T-cell (primary cell): Measurements from ENCODE around the gene SMIM1. TPM values are rescaled to one million over a fixed set of nuclear protein-coding genes. Genes with fewer than 3 reads are reported as not detected.

Experiments used
- ATAC-seq, 4 experiments: fragments of 200-7000 bp in 3 of 4; fragments of 150-1000 bp in 1 of 4; cut with Tn5 transposase; replicated peaks in 1 of 4; 1 replicate in 3 of 4; 2 replicates in 1 of 4; pipeline ENCODE4 v1.10.0; 2021; ENCODE audit warnings: moderate library complexity in 3 of 4, mild to moderate bottlenecking in 2 of 4, moderate number of reproducible peaks in 1 of 4
- CTCF ChIA-PET, 2 donors: fragments of 300-600 bp; sonication (Branson Sonifier 250); formaldehyde crosslinking; loops; one replicate each; lab custom pipeline; 2022; ENCODE audit warnings: antibody characterized with exemption in 2 of 2; lab: Charles Lee
- POLR2A ChIA-PET, 2 donors: fragments of 300-600 bp; sonication (Branson Sonifier 250); formaldehyde crosslinking; loops; one replicate each; lab custom pipeline; 2022; ENCODE audit warnings: antibody characterized with exemption in 2 of 2; lab: Charles Lee
- DNase-seq, 35 experiments: peaks; one replicate each; pipeline versions ENCODE4 v3.0.0 to v3.0.0-alpha.2; 2013 to 2023
- H3K27ac ChIP-seq: one replicate; pipeline ENCODE4 v1.5.1; 2013; ENCODE audit warnings: low read length
- H3K27me3 ChIP-seq, 2 experiments: replicated peaks in 1 of 2; 1 replicate in 1 of 2; 2 replicates in 1 of 2; pipeline versions ENCODE4 v1.6.1 to v1.7.0; 2013; ENCODE audit warnings: low read length in 1 of 2, mixed read lengths in 1 of 2; ENCODE audit not compliant: control insufficient read depth in 2 of 2, insufficient read depth in 2 of 2; ENCODE audit errors: extremely low read depth in 1 of 2
- H3K36me3 ChIP-seq, 2 donors: 1 replicate in 1 of 2; 2 replicates in 1 of 2; pipeline versions ENCODE4 v1.6.1 to v1.7.0; 2013; ENCODE audit warnings: low read length in 1 of 2; ENCODE audit not compliant: control insufficient read depth in 2 of 2, insufficient read depth in 1 of 2; ENCODE audit errors: extremely low read depth in 1 of 2
- H3K4me1 ChIP-seq, 2 experiments: 1 replicate in 1 of 2; 2 replicates in 1 of 2; pipeline versions ENCODE4 v1.6.1 to v1.7.0; 2013; ENCODE audit warnings: low read length in 2 of 2, mixed read lengths in 1 of 2; ENCODE audit not compliant: insufficient read depth in 2 of 2, control insufficient read depth in 1 of 2; ENCODE audit errors: extremely low read depth in 1 of 2
- H3K4me3 ChIP-seq, 2 donors: 1 replicate in 1 of 2; 2 replicates in 1 of 2; pipeline versions ENCODE4 v1.5.1 to v1.7.0; 2013; ENCODE audit warnings: mild to moderate bottlenecking in 2 of 2, low read length in 1 of 2, moderate library complexity in 1 of 2; ENCODE audit not compliant: control insufficient read depth in 1 of 2; ENCODE audit errors: extremely low read depth in 1 of 2
- H3K9me3 ChIP-seq: 2 replicates; pipeline ENCODE4 v1.7.0; 2013
- H3K27ac Mint-ChIP-seq, 2 donors: one replicate each; pipeline ENCODE4 v1.8.0; 2020 to 2021; ENCODE audit warnings: mild to moderate bottlenecking in 2 of 2, mixed read lengths in 2 of 2
- H3K27me3 Mint-ChIP-seq, 2 donors: one replicate each; pipeline ENCODE4 v1.8.0; 2021 to 2022; ENCODE audit warnings: mixed read lengths in 2 of 2
- H3K36me3 Mint-ChIP-seq: one replicate; pipeline ENCODE4 v1.8.0; 2021; ENCODE audit warnings: mixed read lengths
- H3K4me1 Mint-ChIP-seq, 3 donors: one replicate each; pipeline ENCODE4 v1.8.0; 2020 to 2022; ENCODE audit warnings: mixed read lengths in 3 of 3, mild to moderate bottlenecking in 1 of 3
- H3K4me3 Mint-ChIP-seq, 3 donors: one replicate each; pipeline ENCODE4 v1.8.0; 2020 to 2022; ENCODE audit warnings: mild to moderate bottlenecking in 3 of 3, mixed read lengths in 3 of 3, moderate library complexity in 3 of 3
- H3K9me3 Mint-ChIP-seq, 3 donors: one replicate each; pipeline ENCODE4 v1.8.0; 2020 to 2022; ENCODE audit warnings: mixed read lengths in 3 of 3
- WGBS: methylation state at CpG from one replicate; pipeline ENCODE4 v1.1.5; 2013; ENCODE audit warnings: missing lambda C conversion rate; ENCODE audit not compliant: insufficient coverage; 5-methylcytosine and 5-hydroxymethylcytosine counted together
- total RNA-seq, 35 experiments: library from RNA in 6 of 35; stranded (reverse) in 6 of 35; fragments of 120-200 nt in 1 of 35; gene quantifications; one replicate each; pipeline versions ENCODE4 v1.2.1 to v1.2.4 and lab custom pipeline; 2013 to 2026

The SMIM1 gene
- total RNA-seq, 5 donors from 2014 or later (not counting 1 experiment from before 2014, with no cell fraction given): 1.3 to 6.2 (median 4.2) TPM

- ATAC-seq (no peak), DNase-seq (no peak)
- Mint-ChIP-seq H3K4me3 (no peak overlapping the region), H3K27me3 (no peaks in the 10 kb centered on the region), H3K9me3 (no peaks in the 10 kb centered on the region), H3K4me1 (no peaks in the 10 kb centered on the region), H3K27ac (no peak overlapping the region), H3K36me3 (peaks cover 59% of the 10 kb centered on the region)
- ChIA-PET POLR2A (no interaction called here), CTCF (no interaction called here)
- H3K4me1 ChIP-seq: no peaks in the 10 kb centered on the region
- H3K27me3 ChIP-seq: no peaks in the 10 kb centered on the region
- WGBS: 97% methylated on average over 15 of the region's 15 CpGs
- H3K36me3 ChIP-seq: peaks cover 24 to 47% of the 10 kb centered on the region in 2 donors
- no peak overlapping the region for H3K4me3 ChIP-seq
- no peak overlapping the region for H3K27ac ChIP-seq
- no peaks in the 10 kb centered on the region for H3K9me3 ChIP-seq
These were observed 49.4 kb downstream of the SMIM1 start for GRCh38 chr1:3821908-3822307.

GRCh38 chr1:3822421-3822820, 49.9 kb downstream of the SMIM1 start:
- no peak for DNase-seq
- Mint-ChIP-seq H3K27ac (no peak overlapping the region), H3K36me3 (peaks cover 59% of the 10 kb centered on the region), H3K9me3 (no peaks in the 10 kb centered on the region), H3K27me3 (no peaks in the 10 kb centered on the region), H3K4me1 (no peaks in the 10 kb centered on the region), H3K4me3 (no peak overlapping the region)
- no peaks in the 10 kb centered on the region for H3K27me3 ChIP-seq
- H3K36me3 ChIP-seq: peaks cover 24 to 48% of the 10 kb centered on the region in 2 donors
- ChIA-PET POLR2A (no interaction called here), CTCF (no interaction called here)
- no peak for ATAC-seq
- no peak overlapping the region for H3K4me3 ChIP-seq
- WGBS: 93% methylated on average over 15 of the region's 16 CpGs
- no peak overlapping the region for H3K27ac ChIP-seq
- H3K4me1 ChIP-seq: no peaks in the 10 kb centered on the region
- H3K9me3 ChIP-seq: no peaks in the 10 kb centered on the region

- 95% methylated on average over 4 of the region's 8 CpGs for WGBS
- H3K27ac Mint-ChIP-seq: no peak overlapping the region
These were observed 52.1 kb downstream of the SMIM1 start for GRCh38 chr1:3824650-3825049.

GRCh38 chr1:3825356-3825755, 52.8 kb downstream of the SMIM1 start:
- no peak for ATAC-seq
- 91% methylated on average over 14 of the region's 15 CpGs for WGBS
- H3K27me3 Mint-ChIP-seq: no peaks in the 10 kb centered on the region
- DNase-seq: no peak
- no peaks in the 10 kb centered on the region for H3K4me1 Mint-ChIP-seq
- H3K4me3 Mint-ChIP-seq: no peak overlapping the region
- Histone ChIP-seq H3K4me1 (no peaks in the 10 kb centered on the region), H3K36me3 (peaks cover 35 to 64% of the 10 kb centered on the region in 2 donors), H3K4me3 (no peak overlapping the region), H3K27me3 (no peaks in the 10 kb centered on the region), H3K27ac (no peak overlapping the region), H3K9me3 (no peaks in the 10 kb centered on the region)
- ChIA-PET CTCF (no interaction called here), POLR2A (no interaction called here)
- no peak overlapping the region for H3K27ac Mint-ChIP-seq
- H3K36me3 Mint-ChIP-seq: peaks cover 64% of the 10 kb centered on the region
- H3K9me3 Mint-ChIP-seq: no peaks in the 10 kb centered on the region

More at GRCh38 chr1:3824650-3825049, 52.1 kb downstream of the SMIM1 start:
- Histone ChIP-seq H3K27ac (no peak overlapping the region), H3K27me3 (no peaks in the 10 kb centered on the region), H3K36me3 (peaks cover 32 to 65% of the 10 kb centered on the region in 2 donors), H3K4me3 (no peak overlapping the region), H3K4me1 (no peaks in the 10 kb centered on the region), H3K9me3 (no peaks in the 10 kb centered on the region)
- Mint-ChIP-seq H3K4me3 (no peak overlapping the region), H3K36me3 (peaks cover 65% of the 10 kb centered on the region), H3K4me1 (no peaks in the 10 kb centered on the region), H3K9me3 (no peaks in the 10 kb centered on the region), H3K27me3 (no peaks in the 10 kb centered on the region)
- ChIA-PET CTCF (no interaction called here), POLR2A (no interaction called here)
- ATAC-seq: no peak
- DNase-seq: no peak

Other genes starting within 250 kb of the SMIM1 start
- 100 to 1,000 TPM in 3 of 5 donors, 10 to 100 TPM in 2; 63.3 to 213 (median 193) TPM for gene MEGF6, start 161.2 kb upstream of the SMIM1 start, total RNA-seq
- 10 to 100 TPM; 36.7 to 48.5 (median 45.4) TPM for gene TPRG1L, start 147.7 kb upstream of the SMIM1 start, total RNA-seq
- gene WRAP73, start 122.6 kb upstream of the SMIM1 start, total RNA-seq: 10 to 100 TPM; 33.7 to 44.9 (median 39.8) TPM
- gene TP73, start 120.2 kb upstream of the SMIM1 start, total RNA-seq: under 1 TPM in 4 of 5 donors, not detected in 1; 0.12 to 0.21 (median 0.18) TPM
- gene CCDC27, start 20.3 kb upstream of the SMIM1 start, total RNA-seq: not detected
- gene LRRC47, start 23.7 kb downstream of the SMIM1 start, total RNA-seq: 10 to 100 TPM; 37.3 to 49.1 (median 44.5) TPM
- 10 to 100 TPM; 39.9 to 64.7 (median 58.5) TPM for gene CEP104, start 84.5 kb downstream of the SMIM1 start, total RNA-seq
- 10 to 100 TPM; 14.9 to 24.1 (median 18.5) TPM for gene DFFB, start 84.7 kb downstream of the SMIM1 start, total RNA-seq
- gene C1orf174, start 127.5 kb downstream of the SMIM1 start, total RNA-seq: 10 to 100 TPM; 15.7 to 34.7 (median 33.4) TPM